Raji (cell line): ENCODE measurements around the gene PHF20.

ENCODE experiments used
- POLR2A ChIP-seq: IDR thresholded peaks from 2 replicates; pipeline ENCODE4 v1.6.1; 2011; ENCODE audit warnings: low read depth, low read length, control low read depth; ENCODE audit not compliant: insufficient read depth

PHF20 gene

GRCh38 chr20:35912881-35913280 lies 141.1 kb downstream of the PHF20 start:
- TF ChIP-seq POLR2A, result no peak

- no peak for TF ChIP-seq POLR2A
These were observed 145.3 kb downstream of the PHF20 start for GRCh38 chr20:35917077-35917476.

DNA sequence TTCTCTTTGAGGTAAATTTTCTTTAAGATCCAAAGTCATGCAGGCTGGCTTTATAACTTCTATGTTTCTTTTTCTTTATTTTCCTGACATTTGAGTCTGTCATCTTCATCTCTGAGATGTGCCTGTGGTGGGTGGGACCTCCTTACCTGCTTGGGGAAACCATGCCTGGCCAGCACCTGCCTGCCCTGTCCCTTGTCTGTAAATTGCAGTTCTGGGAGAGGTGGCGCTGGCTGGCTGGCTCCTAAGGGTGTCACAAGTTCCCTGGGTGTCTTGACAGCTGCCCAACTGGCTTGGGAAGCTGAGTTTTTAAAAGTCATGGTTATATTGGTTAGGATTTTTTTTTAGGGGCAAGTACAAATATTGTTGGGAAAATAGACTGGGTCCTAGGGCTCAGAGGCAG lies 146.2 kb downstream of the PHF20 start:
- TF ChIP-seq POLR2A, result no peak

GRCh38 chr20:35920523-35920922 lies 148.7 kb downstream of the PHF20 start:
- TF ChIP-seq POLR2A, result no peak

DNA sequence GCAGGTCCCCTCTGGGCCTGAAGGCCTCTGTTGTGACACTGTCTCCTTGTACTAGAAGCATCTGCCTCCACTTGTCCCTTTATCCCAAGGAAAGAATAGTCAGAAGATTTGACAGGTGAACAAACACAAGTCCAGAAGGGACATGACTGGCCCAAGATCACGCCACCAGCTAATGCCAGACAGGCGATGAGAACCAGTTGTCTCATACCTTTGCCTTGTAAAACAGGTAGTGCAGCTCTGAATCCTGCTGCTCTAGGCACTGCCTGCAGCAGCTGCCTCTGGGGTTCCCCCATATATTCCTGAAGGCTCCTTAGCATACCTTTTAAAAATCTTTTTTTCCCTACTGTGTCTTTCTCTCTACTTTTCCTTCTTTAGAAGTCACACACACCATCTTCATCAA lies 157.5 kb downstream of the PHF20 start:
- TF ChIP-seq POLR2A, result no peak

DNA sequence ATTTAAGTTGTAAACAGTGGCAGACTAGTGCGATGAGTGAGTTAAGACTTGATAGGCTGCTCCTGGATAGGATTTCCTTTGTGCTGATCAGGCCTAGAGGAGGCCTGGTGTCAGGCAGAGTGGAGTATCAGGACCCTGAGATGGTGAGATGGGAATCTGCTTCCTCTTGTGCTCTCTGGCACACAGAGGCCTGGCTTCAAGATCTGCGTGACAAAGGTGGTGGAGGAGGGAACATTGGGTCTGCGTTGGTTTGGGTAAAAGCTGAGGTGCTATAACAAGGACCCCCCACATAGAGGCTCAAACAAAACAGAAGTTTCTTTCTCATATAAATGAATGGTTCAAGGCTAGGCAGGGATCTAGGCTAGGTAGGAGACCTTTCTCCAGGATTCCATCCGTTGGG lies 162.2 kb downstream of the PHF20 start:
- TF ChIP-seq POLR2A, result no peak

- no peak for TF ChIP-seq POLR2A
These were observed 167.4 kb downstream of the PHF20 start for GRCh38 chr20:35939264-35939663.

DNA sequence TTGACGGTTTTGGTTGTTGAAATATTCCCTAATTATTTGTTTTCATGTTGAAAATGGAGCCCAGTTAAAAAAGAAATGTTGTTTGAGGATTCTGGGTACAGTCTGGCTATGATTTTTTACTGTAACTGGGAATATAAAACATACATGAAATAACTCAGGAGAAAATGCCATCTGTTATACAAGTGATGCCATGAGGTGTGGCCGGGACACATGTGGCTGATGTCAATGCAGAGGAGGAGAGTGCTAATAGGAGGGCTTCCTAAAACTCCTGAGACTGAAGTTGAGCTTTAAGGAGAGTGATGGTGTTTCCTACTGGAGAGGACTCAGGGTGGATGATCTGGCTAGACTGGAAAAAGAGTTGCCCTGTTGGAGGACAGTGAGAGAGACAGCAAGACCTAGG lies 169.8 kb downstream of the PHF20 start:
- TF ChIP-seq POLR2A, result no peak

DNA sequence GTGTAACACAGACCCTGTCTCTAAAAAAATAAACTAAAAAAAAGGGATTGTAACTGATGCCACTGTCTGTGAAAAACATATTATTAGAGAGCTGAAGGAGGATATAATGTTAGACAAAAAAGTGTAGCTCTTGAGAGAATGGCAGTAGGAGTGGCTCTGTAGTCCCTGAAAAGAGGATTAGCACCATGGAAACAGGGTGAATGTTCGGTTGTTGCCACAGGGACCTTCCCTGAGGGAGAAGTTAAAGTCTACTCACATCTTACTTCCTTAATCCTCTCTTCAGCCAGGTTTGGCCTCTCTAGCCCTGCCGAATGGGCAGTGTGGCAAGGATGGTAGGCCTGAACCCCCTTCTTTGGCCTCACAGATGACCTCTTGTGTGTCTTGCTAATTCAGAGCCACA lies 170.4 kb downstream of the PHF20 start:
- no peak for TF ChIP-seq POLR2A

- no peak for TF ChIP-seq POLR2A
These were observed 175.7 kb downstream of the PHF20 start for GRCh38 chr20:35947489-35947888.

DNA sequence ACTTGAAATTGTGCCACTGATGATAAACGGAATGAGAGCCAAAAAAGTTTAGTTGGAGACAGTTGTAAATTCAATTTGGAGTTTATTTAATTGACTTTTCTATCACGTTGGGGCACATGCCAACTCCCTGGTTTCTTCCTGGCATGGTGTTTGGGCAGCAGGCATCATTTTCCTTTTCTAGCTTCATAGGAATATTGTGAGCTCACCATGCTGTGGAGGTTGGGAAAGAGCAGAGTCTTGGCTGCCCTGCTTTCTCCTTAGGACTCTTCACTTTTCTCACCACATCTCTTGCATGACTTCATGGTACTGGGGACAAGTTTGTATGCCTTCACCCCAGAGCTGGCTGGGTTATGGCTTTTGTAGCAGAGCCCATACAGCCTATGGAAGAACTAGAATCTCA lies 176.1 kb downstream of the PHF20 start:
- TF ChIP-seq POLR2A, result no peak

DNA sequence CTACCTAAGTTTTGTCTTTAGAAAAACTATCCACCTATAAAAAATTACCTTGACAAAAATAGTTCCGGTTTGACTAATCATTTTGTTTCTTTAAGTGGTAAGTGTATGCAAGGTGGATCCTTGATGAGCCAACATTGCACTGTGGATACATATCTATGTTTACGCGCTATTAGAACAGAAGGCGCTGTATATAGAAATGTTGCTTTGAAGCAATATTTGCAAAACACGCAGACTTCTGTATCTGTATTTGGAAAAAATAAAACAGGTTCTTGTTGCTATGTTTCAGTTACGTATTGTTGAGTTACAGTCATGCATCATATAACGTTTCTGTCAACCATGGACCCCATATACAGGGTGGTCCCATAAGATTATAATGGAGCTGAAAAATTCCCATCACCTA lies 178.3 kb downstream of the PHF20 start:
- TF ChIP-seq POLR2A, result no peak

GRCh38 chr20:35952480-35953386 lies 180.9 kb downstream of the PHF20 start:
- 0 out of 2 replicates have a peak, but pooled peaks have one; percentile 24 for TF ChIP-seq POLR2A

GRCh38 chr20:35953387-35954199 lies 181.8 kb downstream of the PHF20 start:
- no peak for TF ChIP-seq POLR2A

DNA sequence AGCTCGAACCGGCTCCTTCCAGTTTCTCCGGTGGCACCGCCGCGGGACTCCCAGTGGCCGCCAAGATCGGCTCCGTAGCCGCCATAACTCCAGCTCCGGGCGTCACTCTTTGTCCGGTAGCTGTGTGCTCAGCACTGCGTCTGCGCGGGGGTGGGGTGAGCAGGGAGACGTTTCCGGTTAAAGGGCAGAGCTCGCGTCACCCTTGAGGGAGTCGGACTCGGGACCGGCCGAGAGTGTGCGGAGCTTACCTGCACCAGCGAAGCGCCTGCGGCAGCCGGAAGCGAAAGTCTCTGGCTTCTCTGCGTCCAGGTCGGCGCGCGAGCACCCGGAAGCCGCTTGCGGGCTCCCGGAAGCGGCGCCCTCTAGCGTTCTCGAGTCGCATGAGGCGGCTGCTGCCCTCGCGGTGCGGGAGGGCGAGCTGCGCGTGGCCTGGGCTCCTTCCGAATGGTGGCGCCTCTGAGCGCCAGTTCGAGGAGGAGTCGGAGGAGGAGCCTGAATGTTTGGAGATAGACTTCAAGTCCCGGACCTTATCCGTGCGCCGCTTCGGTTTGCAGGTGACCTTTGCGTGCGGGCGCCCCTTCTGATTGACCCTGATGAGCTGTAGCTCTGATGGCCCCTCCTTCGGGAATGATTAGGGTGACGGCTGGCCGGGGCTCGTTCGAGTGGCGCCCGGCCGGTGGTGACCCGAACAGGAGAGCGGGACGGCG lies 182.5 kb downstream of the PHF20 start, which contains the start of gene SCAND1:
TSS of gene SCAND1 (minus strand) at position 303 of the 707 bp plus-strand sequence. CDS start at position 85, 218 bp downstream.
- TF ChIP-seq POLR2A, result peak; percentile 94
